ENCODE data around the gene AP1S1. TPM values are rescaled to one million over a fixed set of nuclear protein-coding genes. Genes with fewer than 3 reads are reported as not detected.

The AP1S1 gene
- total and polyA plus RNA-seq, 4 donors, result 42.7 to 74.7 (median 60.9) TPM

GRCh38 chr7:101205901-101206664 is 51.8 kb downstream of the AP1S1 start:
- ATAC-seq (ENCODE audit: insufficient read depth, low FRiP score), result no peak
- 84 to 85% methylated on average over 32 of the region's 32 CpGs for WGBS, 2 donors
- Histone ChIP-seq H3K36me3 (ENCODE audit: control insufficient read depth in 4 of 4, insufficient read depth in 4 of 4, low read length in 4 of 4) (peaks cover 6 to 39% (median 12%) of the 10 kb centered on the region in 4 donors), H3K4me1 (ENCODE audit: control insufficient read depth in 5 of 5, insufficient read depth in 5 of 5, low read length in 5 of 5) (peaks cover 0 to 4% (median 0%) of the 10 kb centered on the region in 5 donors), H3K27ac (ENCODE audit: low read depth in 1 of 2, low read length in 1 of 2) (no peak overlapping the region), H3K9ac (ENCODE audit: insufficient read depth in 1 of 2, low read length in 2 of 2) (no peak overlapping the region), H3K9me3 (ENCODE audit: control insufficient read depth in 4 of 4, insufficient read depth in 3 of 4, low read length in 3 of 4) (peaks cover 0 to 2% (median 0%) of the 10 kb centered on the region in 4 donors), H3K4me3 (no peak overlapping the region), H3K27me3 (ENCODE audit: control insufficient read depth in 3 of 3, insufficient read depth in 3 of 3, low read length in 2 of 3) (peaks cover 3 to 27% (median 11%) of the 10 kb centered on the region in 3 donors)
- no peak for DNase-seq
- TF ChIP-seq CTCF (IDR thresholded peaks at IDR 0.05; ENCODE audit: control extremely low read depth, extremely low read depth), result no peak

- Histone ChIP-seq H3K9me3 (ENCODE audit: control insufficient read depth in 4 of 4, insufficient read depth in 3 of 4, low read length in 3 of 4) (peaks cover 0 to 2% (median 0%) of the 10 kb centered on the region in 4 donors), H3K27ac (ENCODE audit: low read depth in 1 of 2, low read length in 1 of 2) (no peak overlapping the region), H3K4me1 (ENCODE audit: control insufficient read depth in 5 of 5, insufficient read depth in 5 of 5, low read length in 5 of 5) (peaks cover 0 to 3% (median 0%) of the 10 kb centered on the region in 5 donors), H3K36me3 (ENCODE audit: control insufficient read depth in 4 of 4, insufficient read depth in 4 of 4, low read length in 4 of 4) (peaks cover 8 to 45% (median 12%) of the 10 kb centered on the region in 4 donors), H3K9ac (ENCODE audit: insufficient read depth in 1 of 2, low read length in 2 of 2) (no peak overlapping the region), H3K27me3 (ENCODE audit: control insufficient read depth in 3 of 3, insufficient read depth in 3 of 3, low read length in 2 of 3) (peaks cover 3 to 22% (median 9%) of the 10 kb centered on the region in 3 donors), H3K4me3 (no peak overlapping the region)
- no peak for TF ChIP-seq CTCF (IDR thresholded peaks at IDR 0.05; ENCODE audit: control extremely low read depth, extremely low read depth)
- DNase-seq (no peak), ATAC-seq (ENCODE audit: insufficient read depth, low FRiP score) (no peak)
- 88 to 90% methylated on average over 17 to 19 of the region's 19 CpGs for WGBS, 2 donors
These were observed 52.4 kb downstream of the AP1S1 start for GRCh38 chr7:101206665-101207042.

DNA sequence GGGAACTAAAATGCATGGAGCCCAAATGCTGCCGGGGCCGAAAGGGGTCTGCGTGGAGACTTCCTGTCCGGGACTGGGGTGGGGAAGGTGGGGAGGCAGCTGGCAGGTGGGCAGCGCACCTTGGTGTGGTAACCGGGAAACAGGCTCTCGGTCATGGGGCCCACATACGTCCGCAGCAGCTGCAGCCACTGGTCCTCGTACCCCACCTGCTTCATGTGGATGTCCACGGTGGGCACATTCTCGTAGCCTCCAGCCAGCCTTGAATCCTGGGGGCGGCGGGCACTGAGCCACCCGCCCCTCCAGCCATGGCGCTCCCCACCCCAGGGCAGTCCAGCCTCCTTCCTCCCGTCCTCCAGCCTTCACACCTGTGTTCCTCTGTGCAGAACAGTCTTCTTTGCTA is 53.2 kb downstream of the AP1S1 start:
- no peak overlapping the region for H3K4me3 ChIP-seq
- no peak for DNase-seq
- WGBS, 2 donors, result 93 to 94% methylated on average over 15 to 17 of the region's 17 CpGs
- no peak overlapping the region for H3K27ac ChIP-seq (ENCODE audit: low read depth in 1 of 2, low read length in 1 of 2)
- no peak overlapping the region for H3K9ac ChIP-seq (ENCODE audit: insufficient read depth in 1 of 2, low read length in 2 of 2)
- H3K9me3 ChIP-seq (ENCODE audit: control insufficient read depth in 4 of 4, insufficient read depth in 3 of 4, low read length in 3 of 4), result no peaks in the 10 kb centered on the region
- H3K4me1 ChIP-seq (ENCODE audit: control insufficient read depth in 5 of 5, insufficient read depth in 5 of 5, low read length in 5 of 5), result no peaks in the 10 kb centered on the region
- H3K27me3 ChIP-seq (ENCODE audit: control insufficient read depth in 3 of 3, insufficient read depth in 3 of 3, low read length in 2 of 3), result peaks cover 2 to 14% (median 8%) of the 10 kb centered on the region in 3 donors
- no peak for TF ChIP-seq CTCF (IDR thresholded peaks at IDR 0.05; ENCODE audit: control extremely low read depth, extremely low read depth)
- peaks cover 8 to 53% (median 12%) of the 10 kb centered on the region in 4 donors for H3K36me3 ChIP-seq (ENCODE audit: control insufficient read depth in 4 of 4, insufficient read depth in 4 of 4, low read length in 4 of 4)
- ATAC-seq (ENCODE audit: insufficient read depth, low FRiP score), result no peak

Data from lung (tissue), 12 donors.